ENCODE data around the gene KCNQ1.

DNA sequence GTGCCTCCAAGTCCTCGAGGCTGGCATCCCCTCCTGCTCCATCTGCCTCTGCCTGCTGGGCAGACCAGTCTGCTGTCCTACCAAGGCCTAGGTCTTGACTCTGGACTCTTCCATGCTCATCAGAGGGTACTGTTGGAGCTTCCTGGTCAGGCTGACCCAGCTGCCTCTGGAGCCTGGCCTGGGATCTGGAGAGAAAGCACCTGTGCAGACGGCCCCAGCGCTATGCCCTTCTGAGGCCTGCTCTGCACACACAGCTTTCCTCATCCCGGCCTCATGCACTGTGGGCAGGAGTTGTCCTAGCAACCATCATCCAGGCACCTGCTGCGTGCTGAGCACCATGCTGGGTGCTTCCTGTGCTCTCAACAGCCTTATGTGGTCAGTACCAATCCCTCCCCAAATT is 369.9 kb downstream of the KCNQ1 start:
- TF ChIP-seq, protein P1, sequence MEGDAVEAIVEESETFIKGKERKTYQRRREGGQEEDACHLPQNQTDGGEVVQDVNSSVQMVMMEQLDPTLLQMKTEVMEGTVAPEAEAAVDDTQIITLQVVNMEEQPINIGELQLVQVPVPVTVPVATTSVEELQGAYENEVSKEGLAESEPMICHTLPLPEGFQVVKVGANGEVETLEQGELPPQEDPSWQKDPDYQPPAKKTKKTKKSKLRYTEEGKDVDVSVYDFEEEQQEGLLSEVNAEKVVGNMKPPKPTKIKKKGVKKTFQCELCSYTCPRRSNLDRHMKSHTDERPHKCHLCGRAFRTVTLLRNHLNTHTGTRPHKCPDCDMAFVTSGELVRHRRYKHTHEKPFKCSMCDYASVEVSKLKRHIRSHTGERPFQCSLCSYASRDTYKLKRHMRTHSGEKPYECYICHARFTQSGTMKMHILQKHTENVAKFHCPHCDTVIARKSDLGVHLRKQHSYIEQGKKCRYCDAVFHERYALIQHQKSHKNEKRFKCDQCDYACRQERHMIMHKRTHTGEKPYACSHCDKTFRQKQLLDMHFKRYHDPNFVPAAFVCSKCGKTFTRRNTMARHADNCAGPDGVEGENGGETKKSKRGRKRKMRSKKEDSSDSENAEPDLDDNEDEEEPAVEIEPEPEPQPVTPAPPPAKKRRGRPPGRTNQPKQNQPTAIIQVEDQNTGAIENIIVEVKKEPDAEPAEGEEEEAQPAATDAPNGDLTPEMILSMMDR (conservative IDR thresholded peaks at IDR 0.05; ENCODE audit: low read length) = no peak
- TF ChIP-seq EZH2phosphoT487 (IDR thresholded peaks at IDR 0.05; ENCODE audit: borderline replicate concordance) = no peak

All from Loucy (cell line).